ENCODE results near the gene MEAF6.
A peak's percentile ranks its signal among the peaks of the same experiment; 100 is the strongest.

The MEAF6 gene

DNA sequence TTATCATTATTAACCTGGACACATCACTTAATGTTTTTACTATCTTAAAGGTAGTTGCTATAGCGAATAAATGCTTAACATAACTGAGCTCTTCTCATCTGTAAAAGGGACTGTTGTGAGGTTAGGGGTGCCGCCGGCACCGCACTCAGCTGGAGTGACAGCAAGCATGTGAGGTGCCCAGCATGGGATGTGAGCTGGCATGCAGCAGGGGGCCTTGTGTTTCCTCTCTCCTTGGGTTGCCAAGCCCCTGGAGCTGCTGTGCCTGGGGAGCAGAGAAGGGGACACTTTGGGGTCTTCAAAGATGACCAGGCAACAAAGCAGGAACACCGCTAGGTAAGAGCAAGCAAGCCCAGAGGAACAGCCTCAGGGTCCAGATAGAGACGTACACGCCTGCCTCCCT, 42.3 kb downstream of the MEAF6 start:
- Histone ChIP-seq H3K27ac (peak overlapping the region; percentile 97 to 99), H3K4me3 (peak overlapping the region in 1 of 2 donors; percentile 54), H3K4me1 (peaks cover 0 to 61% (median 60%) of the 10 kb centered on the region in 4 donors), H3K9me3 (no peaks in the 10 kb centered on the region), H3K36me3 (peaks cover 0 to 9% (median 0%) of the 10 kb centered on the region in 3 donors), H3K27me3 (no peaks in the 10 kb centered on the region)
- intact Hi-C loops (cut with DNase I; ENCODE audit: low total_unique reads), result no loop called here
- TF ChIP-seq, protein P1, sequence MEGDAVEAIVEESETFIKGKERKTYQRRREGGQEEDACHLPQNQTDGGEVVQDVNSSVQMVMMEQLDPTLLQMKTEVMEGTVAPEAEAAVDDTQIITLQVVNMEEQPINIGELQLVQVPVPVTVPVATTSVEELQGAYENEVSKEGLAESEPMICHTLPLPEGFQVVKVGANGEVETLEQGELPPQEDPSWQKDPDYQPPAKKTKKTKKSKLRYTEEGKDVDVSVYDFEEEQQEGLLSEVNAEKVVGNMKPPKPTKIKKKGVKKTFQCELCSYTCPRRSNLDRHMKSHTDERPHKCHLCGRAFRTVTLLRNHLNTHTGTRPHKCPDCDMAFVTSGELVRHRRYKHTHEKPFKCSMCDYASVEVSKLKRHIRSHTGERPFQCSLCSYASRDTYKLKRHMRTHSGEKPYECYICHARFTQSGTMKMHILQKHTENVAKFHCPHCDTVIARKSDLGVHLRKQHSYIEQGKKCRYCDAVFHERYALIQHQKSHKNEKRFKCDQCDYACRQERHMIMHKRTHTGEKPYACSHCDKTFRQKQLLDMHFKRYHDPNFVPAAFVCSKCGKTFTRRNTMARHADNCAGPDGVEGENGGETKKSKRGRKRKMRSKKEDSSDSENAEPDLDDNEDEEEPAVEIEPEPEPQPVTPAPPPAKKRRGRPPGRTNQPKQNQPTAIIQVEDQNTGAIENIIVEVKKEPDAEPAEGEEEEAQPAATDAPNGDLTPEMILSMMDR (IDR thresholded peaks at IDR 0.05), result no peak
- DNase-seq, result no peak

DNA sequence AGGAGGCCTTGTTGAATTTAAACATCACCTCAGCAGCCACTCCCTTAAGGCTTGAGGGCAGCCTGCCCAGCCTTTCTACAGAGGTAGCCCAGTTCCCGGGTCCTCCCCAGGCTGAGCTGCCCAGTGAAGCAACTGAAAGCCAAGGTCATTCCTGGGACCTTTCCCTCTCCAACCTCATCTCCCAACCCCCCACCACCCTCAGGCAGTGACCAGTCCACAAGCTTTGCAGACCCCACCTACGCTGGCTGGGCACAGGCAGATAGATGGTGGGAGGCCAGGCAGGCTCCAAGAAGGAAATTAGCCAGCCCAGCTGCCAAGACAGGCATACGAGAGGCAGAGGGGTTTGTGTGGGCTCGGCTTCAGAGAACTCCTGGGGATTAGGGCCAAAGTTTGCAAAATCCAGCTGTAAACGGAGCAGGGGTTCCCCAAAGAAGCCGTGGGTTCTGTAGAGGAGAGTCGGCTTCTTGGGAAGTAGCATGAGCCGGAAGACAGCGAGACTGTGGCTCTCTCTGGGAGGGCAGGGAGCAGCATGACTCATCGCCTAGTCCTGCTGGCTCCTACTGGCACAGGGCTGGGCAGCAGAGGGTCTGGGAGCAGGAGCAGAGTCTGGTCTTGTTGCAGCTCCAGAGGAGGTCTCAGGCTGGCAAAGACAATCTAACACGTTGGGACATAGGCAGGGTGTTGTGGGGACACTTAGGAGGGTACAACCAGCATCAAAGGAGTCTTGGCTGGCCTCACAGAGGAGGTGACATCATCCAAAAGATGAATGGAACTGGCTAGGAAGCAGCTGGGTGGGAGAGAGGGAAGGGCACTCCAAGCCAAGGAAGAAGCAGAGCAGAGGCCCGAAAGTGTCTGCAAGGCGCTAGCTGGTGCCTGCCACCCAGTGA, 43.0 kb downstream of the MEAF6 start:
- Histone ChIP-seq H3K4me1 (peaks cover 0 to 54% (median 53%) of the 10 kb centered on the region in 4 donors), H3K27me3 (no peaks in the 10 kb centered on the region), H3K36me3 (peaks cover 0 to 9% (median 0%) of the 10 kb centered on the region in 3 donors), H3K27ac (peak overlapping the region; percentile 97 to 99), H3K4me3 (peak overlapping the region; percentile 30 to 54), H3K9me3 (no peaks in the 10 kb centered on the region)
- TF ChIP-seq, protein P1 (IDR thresholded peaks at IDR 0.05), result no peak
- peak; percentile 85 to 93 for DNase-seq
- intact Hi-C loops (cut with DNase I; ENCODE audit: low total_unique reads), result no loop called here

DNA sequence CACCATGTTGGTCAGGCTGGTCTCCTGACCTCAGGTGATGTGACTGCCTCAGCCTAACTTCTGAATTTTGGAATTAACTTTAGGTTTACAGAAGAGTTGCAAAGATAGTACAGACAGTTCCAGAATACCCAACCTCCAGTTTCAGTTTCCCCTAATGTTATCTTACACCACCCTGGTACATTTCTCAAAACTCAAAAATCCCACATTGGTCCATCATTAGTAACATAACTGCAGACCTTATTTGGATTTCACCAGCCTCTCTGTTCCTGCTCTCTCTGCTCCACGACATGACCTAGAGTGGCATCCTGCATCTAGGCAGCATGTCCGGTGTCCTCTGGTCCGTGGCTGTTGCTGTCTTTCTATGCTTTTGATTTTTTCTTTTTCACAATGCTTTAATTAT, 45.2 kb downstream of the MEAF6 start:
- DNase-seq, result no peak
- TF ChIP-seq, protein P1 (IDR thresholded peaks at IDR 0.05), result no peak
- Histone ChIP-seq H3K9me3 (no peaks in the 10 kb centered on the region), H3K27ac (no peak overlapping the region), H3K4me3 (no peak overlapping the region), H3K27me3 (no peaks in the 10 kb centered on the region), H3K4me1 (peaks cover 0 to 40% (median 38%) of the 10 kb centered on the region in 4 donors), H3K36me3 (no peaks in the 10 kb centered on the region)
- intact Hi-C loops (cut with DNase I; ENCODE audit: low total_unique reads), result no loop called here

DNA sequence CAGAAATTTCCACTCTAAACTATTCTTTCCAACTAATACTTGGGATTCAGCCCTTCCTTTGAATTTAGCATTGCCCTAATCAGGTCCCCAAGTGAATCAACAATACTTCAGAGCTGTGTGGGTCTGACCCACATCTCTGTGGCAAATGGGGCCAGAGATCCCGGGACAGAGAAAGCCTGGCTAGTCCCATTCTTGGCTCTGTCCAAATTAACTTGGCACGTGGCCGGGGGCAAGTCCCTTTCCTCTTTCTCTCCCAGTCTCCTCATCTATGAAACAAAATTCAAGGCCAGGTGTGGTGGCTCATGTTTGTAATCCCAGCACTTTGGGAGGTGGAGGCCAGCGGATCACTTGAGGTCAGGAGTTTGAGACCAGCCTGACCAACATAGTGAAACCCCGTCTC, 46.5 kb downstream of the MEAF6 start:
- no peak overlapping the region for H3K4me3 ChIP-seq
- intact Hi-C loops (cut with DNase I; ENCODE audit: low total_unique reads), result no loop called here
- peaks cover 0 to 31% (median 28%) of the 10 kb centered on the region in 4 donors for H3K4me1 ChIP-seq
- H3K9me3 ChIP-seq, result no peaks in the 10 kb centered on the region
- TF ChIP-seq, protein P1 (IDR thresholded peaks at IDR 0.05), result no peak
- DNase-seq, result no peak
- no peaks in the 10 kb centered on the region for H3K36me3 ChIP-seq
- no peaks in the 10 kb centered on the region for H3K27me3 ChIP-seq
- no peak overlapping the region for H3K27ac ChIP-seq

DNA sequence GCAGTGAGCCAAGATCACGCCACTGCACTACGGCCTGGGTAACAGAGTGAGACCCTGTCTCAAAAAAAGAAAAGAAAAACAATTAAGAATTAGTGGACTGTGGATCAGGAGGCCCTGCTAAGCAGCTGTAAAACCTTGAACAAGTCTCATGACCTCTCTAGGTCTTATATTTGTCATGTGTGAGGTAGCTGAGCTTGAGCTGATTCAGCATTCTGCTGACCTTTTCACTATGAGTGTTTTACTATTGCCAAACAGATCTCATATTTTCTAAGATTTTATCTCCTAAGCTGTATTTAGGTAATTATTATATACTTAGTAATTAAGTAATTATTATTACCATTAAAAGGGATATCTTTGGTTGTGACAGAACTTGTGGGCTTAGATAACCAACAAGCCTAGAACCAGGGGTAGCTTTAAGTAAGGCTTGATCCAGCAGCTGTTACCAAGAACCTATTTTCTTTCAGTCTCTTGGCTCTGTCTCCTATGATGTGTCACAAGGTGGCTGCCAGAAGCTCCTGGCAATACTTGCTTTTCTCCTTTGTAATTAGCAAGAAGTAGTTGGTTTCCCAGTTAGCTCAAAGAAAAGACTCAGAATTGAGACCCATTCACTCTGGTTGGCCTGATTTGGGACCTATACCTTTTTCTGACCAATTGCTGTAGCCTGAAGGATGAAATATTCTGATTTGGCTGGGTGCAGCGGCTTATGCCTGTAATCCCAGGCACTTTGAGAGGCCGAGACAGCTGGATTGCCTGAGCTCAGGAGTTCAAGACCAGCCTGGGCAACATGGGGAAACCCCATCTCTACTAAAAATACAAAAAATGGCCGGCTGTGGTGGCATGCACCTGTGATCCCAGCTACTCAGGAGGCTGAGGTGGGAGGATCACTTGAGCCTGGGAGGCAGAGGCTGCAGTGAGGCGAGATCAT, 48.7 kb downstream of the MEAF6 start:
- Histone ChIP-seq H3K27ac (no peak overlapping the region), H3K36me3 (no peaks in the 10 kb centered on the region), H3K27me3 (no peaks in the 10 kb centered on the region), H3K4me3 (no peak overlapping the region), H3K9me3 (no peaks in the 10 kb centered on the region), H3K4me1 (peaks cover 0 to 9% (median 7%) of the 10 kb centered on the region in 4 donors)
- intact Hi-C loops (cut with DNase I; ENCODE audit: low total_unique reads), result no loop called here
- TF ChIP-seq, protein P1 (IDR thresholded peaks at IDR 0.05), result no peak
- no peak for DNase-seq
